K562 (cell line): ENCODE data around the gene LEPROT. TPM values are rescaled to one million over a fixed set of nuclear protein-coding genes. Genes with fewer than 3 reads are reported as not detected.

Experiments
- BRCA1 ChIP-seq, 2 experiments: fragments of 450-650 bp in 1 of 2; sonication (generic) in 1 of 2; formaldehyde crosslinking in 1 of 2; IDR thresholded peaks; 2 replicates each; pipeline versions ENCODE4 v1.5.0 to v1.6.1; 2017 to 2020; ENCODE audit warnings: mild to moderate bottlenecking in 1 of 2, missing genetic modification reagents in 1 of 2
- CHD2 ChIP-seq: IDR thresholded peaks from 2 replicates; pipeline ENCODE4 v1.6.1; 2011; ENCODE audit warnings: low read depth, low read length
- E2F1 ChIP-seq: sonication (generic); formaldehyde crosslinking; IDR thresholded peaks from 2 replicates; pipeline ENCODE4 v1.8.1; 2023; ENCODE audit warnings: mild to moderate bottlenecking, missing genetic modification reagents, moderate library complexity
- ETV1 ChIP-seq: fragments of 450-650 bp; conservative IDR thresholded peaks from 2 replicates; pipeline ENCODE4 v1.6.1; 2016; ENCODE audit warnings: missing genetic modification characterization, control low read depth, low read depth, missing compliant biosample characterization
- MEF2D ChIP-seq: conservative IDR thresholded peaks from 2 replicates; pipeline ENCODE4 v1.6.1; 2016; ENCODE audit warnings: low read depth, missing genetic modification characterization, missing compliant biosample characterization
- NCOA2 ChIP-seq, 2 experiments: fragments of 450-650 bp; IDR thresholded peaks; 2 replicates each; pipeline ENCODE4 v1.6.1; 2018; ENCODE audit warnings: mild to moderate bottlenecking in 2 of 2, moderate library complexity in 1 of 2; ENCODE audit not compliant: partially characterized antibody in 2 of 2
- PKNOX1 ChIP-seq: fragments of 450-650 bp; IDR thresholded peaks from 2 replicates; pipeline ENCODE4 v1.6.1; 2016
- POLR2A ChIP-seq: fragments of 450-650 bp; conservative IDR thresholded peaks from 2 replicates; pipeline ENCODE4 v1.6.1; 2016
- SMARCC2 ChIP-seq: fragments of 450-650 bp; IDR thresholded peaks from 2 replicates; pipeline ENCODE4 v1.6.1; 2017; ENCODE audit warnings: antibody characterized with exemption, moderate library complexity, mild to moderate bottlenecking, low read depth
- TBL1XR1 ChIP-seq, 2 experiments: IDR thresholded peaks; 2 replicates each; pipeline ENCODE4 v1.6.1; 2012; ENCODE audit warnings: improper control_type of control experiment in 2 of 2, low read length in 2 of 2, mild to moderate bottlenecking in 1 of 2
- TEAD4 ChIP-seq, 2 experiments: sonication (generic) in 1 of 2; formaldehyde crosslinking in 1 of 2; IDR thresholded peaks; 2 replicates each; pipeline versions ENCODE4 v1.6.1 to v1.8.0; 2012 to 2022; ENCODE audit warnings: borderline replicate concordance in 1 of 2, inconsistent platforms in 1 of 2, low read length in 1 of 2, mild to moderate bottlenecking in 1 of 2, missing genetic modification reagents in 1 of 2
- YY1 ChIP-seq, 3 experiments: IDR thresholded peaks; 2 replicates each; pipeline ENCODE4 v1.6.1; 2011; ENCODE audit warnings: low read length in 2 of 3, mild to moderate bottlenecking in 2 of 3, moderate library complexity in 2 of 3, borderline replicate concordance in 1 of 3, control low read depth in 1 of 3, low read depth in 1 of 3; ENCODE audit not compliant: insufficient read depth in 3 of 3, insufficient replicate concordance in 2 of 3, control insufficient read depth in 1 of 3, insufficient read length in 1 of 3; ENCODE audit errors: extremely low read depth in 1 of 3
- ZBTB11 ChIP-seq, 3 experiments: fragments of 200-800 bp in 1 of 3; fragments of 250-450 bp in 1 of 3; fragments of 450-650 bp in 1 of 3; sonication (Bioruptor Pico) in 1 of 3; sonication (Bioruptor generic) in 1 of 3; formaldehyde crosslinking in 1 of 3; IDR thresholded peaks; 2 replicates each; pipeline versions ENCODE4 v1.6.1 to v1.8.0; 2016 to 2022; ENCODE audit warnings: mild to moderate bottlenecking in 2 of 3, missing genetic modification characterization in 2 of 3, missing compliant biosample characterization in 1 of 3, moderate library complexity in 1 of 3
- ZNF121 ChIP-seq: sonication (generic); formaldehyde crosslinking; conservative IDR thresholded peaks from 2 replicates; pipeline ENCODE4 v1.8.0; 2022; ENCODE audit warnings: missing genetic modification reagents
- ZNF408 ChIP-seq: fragments of 250-450 bp; sonication (Bioruptor Pico); IDR thresholded peaks from 2 replicates; pipeline ENCODE4 v1.4.0; 2020; ENCODE audit warnings: low read depth, mild to moderate bottlenecking, moderate library complexity
- polyA plus RNA-seq, 8 experiments: library from polyadenylated mRNA; depleted of rRNA in 4 of 8; stranded (reverse) in 5 of 8; unstranded in 3 of 8; fragments of >200 nt; fragmentation: Nextera tagmentation in 2 of 8; fragmentation: Illumina TruSeq in 1 of 8; extraction: Ambion mirVana in 2 of 8; extraction: Trizol in 1 of 8; gene quantifications; 2 replicates each; pipeline versions ENCODE4 v1.2.1 to v1.2.3, GENCODE V29; 2011 to 2014; ENCODE audit warnings: inconsistent platforms in 1 of 8, missing spikeins in 1 of 8
- total RNA-seq, 7 experiments: library from RNA; depleted of rRNA in 6 of 7; stranded (reverse); fragments of >200 nt in 6 of 7; fragmentation: Illumina TruSeq in 2 of 7; extraction: Trizol in 2 of 7; gene quantifications; 2 replicates each; pipeline versions ENCODE4 v1.2.1 to v1.2.3, GENCODE V29; 2011 to 2021; ENCODE audit warnings: low replicate concordance in 1 of 7
- TF ChIP-seq, protein P1 (sequence below): fragments of 250-450 bp; sonication (Bioruptor Pico); IDR thresholded peaks from 2 replicates; pipeline ENCODE4 v1.5.0; 2021
- TF ChIP-seq, protein P2 (sequence below), 2 experiments: fragments of 450-650 bp in 1 of 2; sonication (generic) in 1 of 2; formaldehyde crosslinking in 1 of 2; IDR thresholded peaks in 1 of 2; conservative IDR thresholded peaks in 1 of 2; 2 replicates each; pipeline versions ENCODE4 v1.6.1 to v1.8.1; 2016 to 2023; ENCODE audit warnings: mild to moderate bottlenecking in 2 of 2, moderate library complexity in 2 of 2, inconsistent platforms in 1 of 2, missing genetic modification reagents in 1 of 2

Gene LEPROT
- total and polyA plus RNA-seq, 9 of the 15 experiments (the other 6 are each of a cell fraction or from before 2014, with no cell fraction given), result 28.1 to 97.5 (median 45.8) TPM

DNA sequence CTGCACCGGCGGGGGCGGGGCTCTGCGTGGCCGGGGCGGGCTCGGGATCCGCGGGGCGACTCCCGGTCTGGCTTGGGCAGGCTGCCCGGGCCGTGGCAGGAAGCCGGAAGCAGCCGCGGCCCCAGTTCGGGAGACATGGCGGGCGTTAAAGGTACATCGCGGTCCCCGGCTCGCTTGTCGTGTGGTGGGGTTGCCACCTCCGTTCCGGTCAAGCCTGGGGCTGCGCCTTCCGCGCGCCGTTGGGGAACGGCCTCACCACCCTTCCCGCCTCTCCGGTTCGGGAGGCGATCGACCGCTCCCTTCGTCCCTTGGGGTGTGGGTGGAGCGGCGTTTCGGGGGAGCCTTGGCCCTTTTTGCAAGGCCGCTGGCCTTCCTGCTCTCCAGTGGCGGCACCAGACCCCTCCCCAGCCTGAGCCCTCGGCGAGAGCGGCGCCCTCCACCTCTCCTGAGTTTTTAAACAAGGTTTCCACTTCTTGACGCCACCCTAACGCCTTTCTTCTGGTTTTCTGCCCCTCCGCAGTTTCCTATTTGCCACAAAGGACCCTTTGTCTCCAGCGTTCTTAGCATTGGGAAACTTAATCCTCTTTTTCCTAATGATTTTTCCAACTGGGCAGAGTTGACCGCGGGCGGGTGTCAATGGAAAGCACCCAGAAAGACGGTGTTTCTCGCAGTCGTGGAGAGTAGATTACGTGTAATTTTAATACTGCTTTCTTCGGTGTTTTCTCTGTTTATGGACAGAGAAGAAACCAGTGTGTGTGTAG is at the start of gene LEPROT, which contains the start of gene LEPR (continued):
- TF ChIP-seq, protein P1, sequence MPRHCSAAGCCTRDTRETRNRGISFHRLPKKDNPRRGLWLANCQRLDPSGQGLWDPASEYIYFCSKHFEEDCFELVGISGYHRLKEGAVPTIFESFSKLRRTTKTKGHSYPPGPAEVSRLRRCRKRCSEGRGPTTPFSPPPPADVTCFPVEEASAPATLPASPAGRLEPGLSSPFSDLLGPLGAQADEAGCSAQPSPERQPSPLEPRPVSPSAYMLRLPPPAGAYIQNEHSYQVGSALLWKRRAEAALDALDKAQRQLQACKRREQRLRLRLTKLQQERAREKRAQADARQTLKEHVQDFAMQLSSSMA (CRISPR knock-in tag), result no peak
- no peak for TF ChIP-seq NCOA2 (IDR thresholded peaks at IDR 0.05; ENCODE audit: partially characterized antibody in 2 of 2)
- peak; percentile 83 for TF ChIP-seq ETV1 (tag)
- peak; percentile 52 to 93 (median 88) for TF ChIP-seq YY1 (IDR thresholded peaks at IDR 0.05; ENCODE audit: borderline replicate concordance in 1 of 3, control insufficient read depth in 1 of 3, extremely low read depth in 1 of 3, insufficient read depth in 3 of 3, insufficient read length in 1 of 3, insufficient replicate concordance in 2 of 3, low read depth in 1 of 3, low read length in 2 of 3)
- TF ChIP-seq, protein P2, sequence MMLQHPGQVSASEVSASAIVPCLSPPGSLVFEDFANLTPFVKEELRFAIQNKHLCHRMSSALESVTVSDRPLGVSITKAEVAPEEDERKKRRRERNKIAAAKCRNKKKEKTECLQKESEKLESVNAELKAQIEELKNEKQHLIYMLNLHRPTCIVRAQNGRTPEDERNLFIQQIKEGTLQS (IDR thresholded peaks at IDR 0.05), result no peak
- TF ChIP-seq, protein P2 (CRISPR knock-in tag; conservative IDR thresholded peaks at IDR 0.05), result no peak; the same call in 1 of the 2 replicates
- TF ChIP-seq SMARCC2, result no peak
- no peak for TF ChIP-seq MEF2D (tag)
- TF ChIP-seq E2F1 (CRISPR knock-in tag), result peak; percentile 50; the same call in 1 of the 2 replicates
- TF ChIP-seq TBL1XR1 (IDR thresholded peaks at IDR 0.05; ENCODE audit: low read length in 2 of 2), result no peak; a peak in 1 of 4 replicates
- no peak for TF ChIP-seq ZNF408
- no peak for TF ChIP-seq ZNF121 (CRISPR knock-in tag)
- 0 out of 2 replicates have a peak, but pooled peaks have one; percentile 8 for TF ChIP-seq CHD2
- no peak for TF ChIP-seq PKNOX1
- TF ChIP-seq ZBTB11 (CRISPR knock-in tag; IDR thresholded peaks at IDR 0.05), result peak in 2 of 3 experiments; percentile 71 to 94; a peak in 4 of 6 replicates
- no peak for TF ChIP-seq TEAD4 (IDR thresholded peaks at IDR 0.05; ENCODE audit: low read length)
- TF ChIP-seq TEAD4 (CRISPR knock-in tag; IDR thresholded peaks at IDR 0.05; ENCODE audit: borderline replicate concordance), result no peak; the same call in 1 of the 2 replicates
- TF ChIP-seq BRCA1 (IDR thresholded peaks at IDR 0.05), result no peak
- no peak for TF ChIP-seq BRCA1 (CRISPR knock-in tag; IDR thresholded peaks at IDR 0.05)
- peak; percentile 86 for TF ChIP-seq POLR2A
